MM.1S (cell line): ENCODE data around the gene GAK.

Experiments used
- CTCF ChIP-seq: fragments of 300-600 bp; sonication (generic); IDR thresholded peaks from 2 replicates; pipeline ENCODE4 v1.5.1; 2016; ENCODE audit warnings: antibody characterized with exemption, low read length, mixed read lengths
- EZH2 ChIP-seq: fragments of 300-600 bp; sonication (generic); optimal IDR thresholded peaks from 2 replicates; pipeline ENCODE3; 2017; ENCODE audit warnings: low read depth, mild to moderate bottlenecking, antibody characterized with exemption, low read length, mixed read lengths

GRCh38 chr4:856225-856901, 75.8 kb downstream of the GAK start:
- no peak for TF ChIP-seq CTCF
- no peak for TF ChIP-seq EZH2
